NB4 (cell line): ENCODE data around the gene FIP1L1.

Experiments used
- CTCF ChIP-seq: IDR thresholded peaks from one replicate; pipeline ENCODE4 v1.5.1; 2012; ENCODE audit warnings: low read depth, low read length
- MAX ChIP-seq: IDR thresholded peaks from 2 replicates; pipeline ENCODE4 v1.6.1; 2011; ENCODE audit warnings: low read depth, low read length
- MYC ChIP-seq: IDR thresholded peaks from 2 replicates; pipeline ENCODE4 v1.6.1; 2011; ENCODE audit warnings: low read depth, low read length
- POLR2A ChIP-seq: IDR thresholded peaks from 2 replicates; pipeline ENCODE4 v1.6.1; 2011; ENCODE audit warnings: mild to moderate bottlenecking; ENCODE audit not compliant: insufficient read length; ENCODE audit errors: extremely low read depth

GRCh38 chr4:53361451-53361850 lies 16.0 kb upstream of the FIP1L1 start:
- no peak for TF ChIP-seq POLR2A
- no peak for TF ChIP-seq CTCF
- TF ChIP-seq MAX, result no peak
- TF ChIP-seq MYC, result no peak
